Stomach (tissue), 9 donors: ENCODE data around the gene PCDH1. TPM values are rescaled to one million over a fixed set of nuclear protein-coding genes. Genes with fewer than 3 reads are reported as not detected.

Experiments used
- DNase-seq, 2 donors: peaks; one replicate each; pipeline versions ENCODE4 v3.0.0 to v3.0.0-alpha.2; 2013 to 2019
- H3K27ac ChIP-seq, 5 donors: fragments of 200-600 bp in 4 of 5; sonication (generic) in 4 of 5; one replicate each; pipeline ENCODE4 v1.5.1; 2013 to 2019; ENCODE audit warnings: mild to moderate bottlenecking in 1 of 5, moderate library complexity in 1 of 5
- H3K27me3 ChIP-seq, 3 donors: fragments of 200-600 bp; sonication (generic); one replicate each; pipeline ENCODE4 v1.5.1; 2017 to 2019; ENCODE audit warnings: mixed run types in 1 of 3
- H3K36me3 ChIP-seq, 4 donors: fragments of 200-600 bp; sonication (generic); 1 replicate in 3 of 4; 2 replicates in 1 of 4; pipeline ENCODE4 v1.5.1; 2016 to 2019
- H3K4me1 ChIP-seq, 4 donors: fragments of 200-600 bp; sonication (generic); one replicate each; pipeline ENCODE4 v1.5.1; 2016 to 2019
- H3K4me3 ChIP-seq, 4 donors: fragments of 200-600 bp; sonication (generic) in 3 of 4; one replicate each; pipeline ENCODE4 v1.5.1; 2016 to 2019; ENCODE audit warnings: mild to moderate bottlenecking in 1 of 4
- H3K9me3 ChIP-seq, 4 donors: fragments of 200-600 bp; sonication (generic); one replicate each; pipeline ENCODE4 v1.5.1; 2016 to 2019
- EP300 ChIP-seq: sonication (generic); formaldehyde crosslinking; IDR thresholded peaks from one replicate; pipeline ENCODE4 v1.6.1; 2017; ENCODE audit warnings: antibody characterized with exemption
- POLR2A ChIP-seq, 4 donors: fragments of 450-650 bp; IDR thresholded peaks; one replicate each; pipeline ENCODE4 v1.6.1; 2016; ENCODE audit warnings: antibody characterized with exemption in 4 of 4, control low read depth in 2 of 4, mild to moderate bottlenecking in 1 of 4, moderate library complexity in 1 of 4
- POLR2AphosphoS5 ChIP-seq, 3 donors: sonication (generic); formaldehyde crosslinking; IDR thresholded peaks; one replicate each; pipeline ENCODE4 v1.6.1; 2016; ENCODE audit warnings: antibody characterized with exemption in 3 of 3
- WGBS, 5 donors: extraction: QIAGEN DNeasy Blood & Tissue Kit in 3 of 5; methylation state at CpG; one replicate each; pipeline versions ENCODE4 v1.1.5 to v1.1.7; 2013 to 2018; 5-methylcytosine and 5-hydroxymethylcytosine counted together
- intact Hi-C: fragments of 100-400 bp; cut with DNase I; formaldehyde crosslinking; loops from one replicate; pipeline ENCODE4 v1.15.1; 2023; ENCODE audit warnings: low total_unique reads
- polyA plus RNA-seq, 3 donors: library from polyadenylated mRNA; stranded (reverse); fragments of 200-250 nt; gene quantifications; one replicate each; pipeline ENCODE4 v1.2.3, GENCODE V29; 2013
- total RNA-seq, 5 donors: library from RNA; depleted of rRNA; stranded (reverse); fragments of >200 nt; gene quantifications; one replicate each; pipeline versions ENCODE4 v1.1.0 to v1.2.3, GENCODE V29; 2014 to 2016
- TF ChIP-seq, protein P1 (sequence below), 7 experiments: fragments of 450-650 bp in 4 of 7; fragments of 200-600 bp in 3 of 7; sonication (generic) in 3 of 7; IDR thresholded peaks; one replicate each; pipeline ENCODE4 v1.5.1; 2016 to 2019; ENCODE audit warnings: antibody characterized with exemption in 7 of 7, control low read depth in 2 of 7, mild to moderate bottlenecking in 1 of 7
- donor health status: healthy with polysubstance abuse.
- donor health status: Bipolar disorder and iron deficiency.
- donor health status: healthy.

The PCDH1 gene
- total and polyA plus RNA-seq, 8 donors: 8.7 to 96.9 (median 43.6) TPM

- TF ChIP-seq POLR2AphosphoS5 (IDR thresholded peaks at IDR 0.05) (no peak), EP300 (no peak), POLR2A (IDR thresholded peaks at IDR 0.05) (no peak)
- TF ChIP-seq, protein P1, sequence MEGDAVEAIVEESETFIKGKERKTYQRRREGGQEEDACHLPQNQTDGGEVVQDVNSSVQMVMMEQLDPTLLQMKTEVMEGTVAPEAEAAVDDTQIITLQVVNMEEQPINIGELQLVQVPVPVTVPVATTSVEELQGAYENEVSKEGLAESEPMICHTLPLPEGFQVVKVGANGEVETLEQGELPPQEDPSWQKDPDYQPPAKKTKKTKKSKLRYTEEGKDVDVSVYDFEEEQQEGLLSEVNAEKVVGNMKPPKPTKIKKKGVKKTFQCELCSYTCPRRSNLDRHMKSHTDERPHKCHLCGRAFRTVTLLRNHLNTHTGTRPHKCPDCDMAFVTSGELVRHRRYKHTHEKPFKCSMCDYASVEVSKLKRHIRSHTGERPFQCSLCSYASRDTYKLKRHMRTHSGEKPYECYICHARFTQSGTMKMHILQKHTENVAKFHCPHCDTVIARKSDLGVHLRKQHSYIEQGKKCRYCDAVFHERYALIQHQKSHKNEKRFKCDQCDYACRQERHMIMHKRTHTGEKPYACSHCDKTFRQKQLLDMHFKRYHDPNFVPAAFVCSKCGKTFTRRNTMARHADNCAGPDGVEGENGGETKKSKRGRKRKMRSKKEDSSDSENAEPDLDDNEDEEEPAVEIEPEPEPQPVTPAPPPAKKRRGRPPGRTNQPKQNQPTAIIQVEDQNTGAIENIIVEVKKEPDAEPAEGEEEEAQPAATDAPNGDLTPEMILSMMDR (IDR thresholded peaks at IDR 0.05): no peak
Measured at GRCh38 chr5:141920771-141921170, 42.6 kb upstream of the PCDH1 start.

DNA sequence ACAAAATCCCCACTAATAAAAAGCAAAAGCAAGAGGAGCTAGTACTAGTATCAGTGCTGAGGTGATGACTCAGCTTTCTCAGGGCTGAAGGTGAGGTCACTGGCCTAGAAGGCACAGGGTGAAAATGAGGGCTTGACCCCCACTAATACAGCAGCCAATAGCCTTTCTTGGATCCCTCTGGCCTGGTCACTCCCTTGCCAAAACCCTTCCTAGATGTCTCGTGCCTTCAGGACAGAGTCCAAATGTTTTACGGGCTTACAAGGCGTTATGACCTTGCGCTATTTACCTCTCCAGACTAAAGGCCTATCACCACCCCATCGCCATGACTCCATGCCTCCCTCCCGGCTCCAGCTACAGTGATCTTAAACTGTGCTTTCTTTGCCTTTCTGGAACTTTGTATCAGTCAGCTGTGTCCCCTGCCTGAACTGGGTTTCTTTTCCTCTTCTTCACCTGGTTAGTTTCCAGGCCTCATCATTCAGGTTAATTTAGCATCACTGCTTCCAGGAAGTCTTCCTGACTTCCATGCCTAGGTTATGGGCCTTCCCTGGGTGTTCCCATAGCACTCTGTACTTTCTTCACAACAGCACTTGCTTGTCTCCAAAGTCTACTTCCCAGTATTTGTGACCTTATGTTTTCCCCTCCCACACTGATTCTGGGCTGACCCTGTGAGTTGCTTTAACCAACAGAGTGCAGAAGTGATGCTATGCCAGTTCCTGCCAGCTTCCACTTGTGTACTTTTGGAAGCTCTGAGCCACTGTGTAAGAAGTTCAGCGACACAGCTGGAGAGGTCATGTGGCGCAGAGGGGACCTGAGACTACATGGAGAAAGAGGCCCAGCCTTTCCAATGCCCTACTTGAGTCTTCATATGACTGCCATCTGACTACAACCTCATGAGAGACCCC, 41.3 kb upstream of the PCDH1 start:
- 77 to 87% (median 83%) methylated on average over 7 to 8 of the region's 8 CpGs for WGBS, 5 donors
- H3K27me3 ChIP-seq: peaks cover 0 to 4% (median 0%) of the 10 kb centered on the region in 3 donors
- intact Hi-C loops: no loop called here
- TF ChIP-seq POLR2A (IDR thresholded peaks at IDR 0.05) (no peak), EP300 (no peak), POLR2AphosphoS5 (IDR thresholded peaks at IDR 0.05) (no peak)
- TF ChIP-seq, protein P1 (IDR thresholded peaks at IDR 0.05): no peak
- DNase-seq: no peak
- no peak overlapping the region for H3K4me3 ChIP-seq
- H3K36me3 ChIP-seq: no peaks in the 10 kb centered on the region
- no peaks in the 10 kb centered on the region for H3K9me3 ChIP-seq
- H3K4me1 ChIP-seq: peaks cover 6 to 18% (median 15%) of the 10 kb centered on the region in 4 donors
- no peak overlapping the region for H3K27ac ChIP-seq

More at GRCh38 chr5:141920771-141921170, 42.6 kb upstream of the PCDH1 start:
- H3K4me1 ChIP-seq: peaks cover 7 to 27% (median 21%) of the 10 kb centered on the region in 4 donors
- no peak for DNase-seq
- H3K27me3 ChIP-seq: no peaks in the 10 kb centered on the region
- no peak overlapping the region for H3K4me3 ChIP-seq
- H3K9me3 ChIP-seq: no peaks in the 10 kb centered on the region
- H3K27ac ChIP-seq: no peak overlapping the region
- 74 to 100% (median 81%) methylated on average over 1 to 2 of the region's 2 CpGs for WGBS, 5 donors
- intact Hi-C loops: no loop called here
- H3K36me3 ChIP-seq: peaks cover 0 to 12% (median 11%) of the 10 kb centered on the region in 4 donors

DNA sequence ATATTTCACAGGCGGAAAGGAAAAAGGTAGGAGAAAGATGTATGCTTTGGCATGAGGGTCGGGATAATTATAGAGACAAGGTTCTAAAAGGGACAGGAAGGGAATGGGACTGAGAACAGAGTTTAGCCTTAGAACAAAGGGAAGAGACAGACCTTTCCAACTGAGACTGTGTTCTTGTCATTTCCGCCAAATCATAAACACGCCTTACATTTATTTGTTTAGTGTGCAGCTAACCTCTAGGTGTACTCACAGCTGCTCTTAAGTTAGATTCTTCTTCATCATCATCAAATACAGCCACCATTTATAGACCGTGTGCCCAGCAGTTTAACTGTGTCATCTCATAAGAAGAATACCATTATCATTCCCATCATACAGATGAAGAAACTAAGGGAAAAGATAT, 39.5 kb upstream of the PCDH1 start:
- intact Hi-C loops: no loop called here
- TF ChIP-seq POLR2AphosphoS5 (IDR thresholded peaks at IDR 0.05): no peak
- TF ChIP-seq, protein P1 (IDR thresholded peaks at IDR 0.05): no peak
- no peak for TF ChIP-seq EP300
- TF ChIP-seq POLR2A (IDR thresholded peaks at IDR 0.05): no peak
- no peak overlapping the region for H3K4me3 ChIP-seq
- H3K27ac ChIP-seq: no peak overlapping the region
- no peaks in the 10 kb centered on the region for H3K36me3 ChIP-seq
- 72 to 87% (median 74%) methylated on average over 5 of the region's 5 CpGs for WGBS, 5 donors
- peaks cover 0 to 21% (median 0%) of the 10 kb centered on the region in 3 donors for H3K27me3 ChIP-seq
- no peaks in the 10 kb centered on the region for H3K9me3 ChIP-seq
- no peak for DNase-seq
- H3K4me1 ChIP-seq: peaks cover 9 to 17% (median 14%) of the 10 kb centered on the region in 4 donors

- intact Hi-C loops: no loop called here
- no peaks in the 10 kb centered on the region for H3K9me3 ChIP-seq
- no peak for DNase-seq
- no peak overlapping the region for H3K27ac ChIP-seq
- H3K36me3 ChIP-seq: no peaks in the 10 kb centered on the region
- H3K4me3 ChIP-seq: no peak overlapping the region
- H3K4me1 ChIP-seq: peaks cover 9 to 13% (median 11%) of the 10 kb centered on the region in 4 donors
- WGBS, 5 donors: 62 to 72% (median 66%) methylated on average over 2 of the region's 2 CpGs
- TF ChIP-seq POLR2A (IDR thresholded peaks at IDR 0.05): no peak
- H3K27me3 ChIP-seq: peaks cover 0 to 25% (median 0%) of the 10 kb centered on the region in 3 donors
Measured at GRCh38 chr5:141916522-141916921, 38.3 kb upstream of the PCDH1 start.
